Adrenal gland (tissue), 12 donors: Measurements from ENCODE around the gene BCAR3. TPM values are rescaled to one million over a fixed set of nuclear protein-coding genes. Genes with fewer than 3 reads are reported as not detected.
"Not testable (repeated sequence)": the region's sequence is repeated elsewhere in the genome, so short reads cannot be mapped to it uniquely, and the experiment has no call there.

ENCODE experiments used
- DNase-seq, 7 donors: peaks; one replicate each; pipeline ENCODE4 v3.0.0-alpha.2; 2019 to 2020
- H3K27ac ChIP-seq, 5 donors: fragments of 200-600 bp; sonication (generic) in 4 of 5; 1 replicate in 3 of 5; 2 replicates in 2 of 5; pipeline versions ENCODE4 v1.5.1 to v1.8.0; 2016 to 2020; ENCODE audit warnings: mild to moderate bottlenecking in 1 of 5
- H3K27me3 ChIP-seq: fragments of 200-600 bp; 2 replicates; pipeline ENCODE4 v1.8.0; 2021
- H3K36me3 ChIP-seq, 2 donors: fragments of 200-600 bp; replicated peaks in 1 of 2; 1 replicate in 1 of 2; 2 replicates in 1 of 2; pipeline versions ENCODE4 v1.5.1 to v1.8.0; 2018 to 2022
- H3K4me1 ChIP-seq, 2 donors: fragments of 200-600 bp; replicated peaks in 1 of 2; 1 replicate in 1 of 2; 2 replicates in 1 of 2; pipeline versions ENCODE4 v1.5.1 to v1.8.0; 2018 to 2021
- H3K4me3 ChIP-seq, 4 donors: fragments of 200-600 bp; sonication (generic) in 3 of 4; one replicate each; pipeline ENCODE4 v1.5.1; 2016 to 2018
- H3K9me3 ChIP-seq, 3 donors: fragments of 200-600 bp; sonication (generic) in 1 of 3; replicated peaks in 1 of 3; 1 replicate in 2 of 3; 2 replicates in 1 of 3; pipeline versions ENCODE4 v1.5.1 to v1.8.0; 2016 to 2021
- CTCF ChIP-seq, 6 experiments: fragments of 450-650 bp in 4 of 6; fragments of 200-600 bp in 2 of 6; sonication (generic) in 1 of 6; IDR thresholded peaks; 1 replicate in 5 of 6; 2 replicates in 1 of 6; pipeline versions ENCODE4 v1.5.1 to v1.8.0; 2016 to 2021; ENCODE audit warnings: antibody characterized with exemption in 6 of 6, mild to moderate bottlenecking in 2 of 6, moderate library complexity in 1 of 6
- POLR2A ChIP-seq, 2 donors: fragments of 450-650 bp; IDR thresholded peaks; one replicate each; pipeline ENCODE4 v1.6.1; 2017; ENCODE audit warnings: antibody characterized with exemption in 2 of 2, mild to moderate bottlenecking in 2 of 2, moderate library complexity in 1 of 2
- WGBS, 4 donors: extraction: QIAGEN DNeasy Blood & Tissue Kit in 2 of 4; methylation state at CpG; one replicate each; pipeline versions ENCODE4 v1.1.5 to v1.1.7; 2013 to 2017; 5-methylcytosine and 5-hydroxymethylcytosine counted together
- intact Hi-C, 2 donors: fragments of 100-400 bp; cut with DNase I; formaldehyde crosslinking; loops; one replicate each; pipeline versions ENCODE4 v1.14.1 to v1.15.0; 2022 to 2023
- polyA plus RNA-seq, 3 donors: library from polyadenylated mRNA; stranded (reverse); fragments of 200-250 nt in 2 of 3; fragments of 350-450 nt in 1 of 3; fragmentation: Illumina TruSeq in 1 of 3; extraction: RNeasy Lipid Tissue Mini Kit (QIAGEN cat#74804) in 1 of 3; gene quantifications; one replicate each; pipeline ENCODE4 v1.2.3, GENCODE V29; 2013 to 2014
- total RNA-seq, 9 donors: library from RNA; depleted of rRNA in 4 of 9; stranded (reverse); fragments of >200 nt in 4 of 9; fragments of 120-200 nt in 1 of 9; fragmentation: NEBNext Ultra II Directional in 1 of 9; extraction: Animal tissue kit (Norgen Biotek cat#: 25700) in 1 of 9; gene quantifications; one replicate each; pipeline versions ENCODE4 v1.1.0 to v1.2.4, GENCODE V29; 2013 to 2023
- donor health status: healthy with polysubstance abuse.
- donor health status: Bipolar disorder and iron deficiency.
- donor health status: DM: yes; HTN: yes; CAD: no.
- donor health status: DM: no; HTN: no; CAD: no.
- donor health status: DM: no; HTN: no; CAD: no.
- donor health status: DM: yes; HTN: yes; CAD: no.

BCAR3 gene
- total and polyA plus RNA-seq, 12 donors, result 6.5 to 31.6 (median 23.9) TPM

GRCh38 chr1:93651695-93652094, 29.9 kb downstream of the BCAR3 start:
- DNase-seq, result no peak
- Histone ChIP-seq H3K4me1 (peaks cover 0 to 4% of the 10 kb centered on the region in 2 donors), H3K36me3 (no peaks in the 10 kb centered on the region), H3K9me3 (no peaks in the 10 kb centered on the region), H3K4me3 (no peak overlapping the region), H3K27ac (no peak overlapping the region), H3K27me3 (no peaks in the 10 kb centered on the region)
- intact Hi-C loops, result no loop called here
- TF ChIP-seq POLR2A (IDR thresholded peaks at IDR 0.05), result no peak
- no peak for TF ChIP-seq CTCF (IDR thresholded peaks at IDR 0.05)
- 88 to 97% (median 95%) methylated on average over 6 to 8 of the region's 8 CpGs for WGBS, 4 donors

GRCh38 chr1:93650159-93650558, 31.5 kb downstream of the BCAR3 start:
- H3K9me3 ChIP-seq, H3K4me1 ChIP-seq, H3K36me3 ChIP-seq, H3K27ac ChIP-seq, H3K27me3 ChIP-seq, DNase-seq, intact Hi-C loops, H3K4me3 ChIP-seq: not testable (repeated sequence)
- WGBS, 4 donors, result 94 to 98% (median 95%) methylated on average over 5 of the region's 5 CpGs

- DNase-seq, result no peak
- Histone ChIP-seq H3K27me3 (no peaks in the 10 kb centered on the region), H3K4me1 (no peaks in the 10 kb centered on the region), H3K36me3 (no peaks in the 10 kb centered on the region), H3K9me3 (no peaks in the 10 kb centered on the region), H3K4me3 (no peak overlapping the region), H3K27ac (no peak overlapping the region)
- TF ChIP-seq CTCF (IDR thresholded peaks at IDR 0.05) (no peak), POLR2A (IDR thresholded peaks at IDR 0.05) (no peak)
- intact Hi-C loops, result no loop called here
These were observed 32.4 kb downstream of the BCAR3 start for GRCh38 chr1:93649231-93649630.

GRCh38 chr1:93648656-93649055, 33.0 kb downstream of the BCAR3 start:
- H3K27me3 ChIP-seq, result no peaks in the 10 kb centered on the region
- no peak for DNase-seq
- intact Hi-C loops, result no loop called here
- H3K9me3 ChIP-seq, result no peaks in the 10 kb centered on the region
- H3K27ac ChIP-seq, result no peak overlapping the region
- H3K4me1 ChIP-seq, result no peaks in the 10 kb centered on the region
- no peaks in the 10 kb centered on the region for H3K36me3 ChIP-seq
- WGBS, 4 donors, result 95 to 100% (median 97%) methylated on average over 2 of the region's 2 CpGs
- H3K4me3 ChIP-seq, result no peak overlapping the region
- TF ChIP-seq POLR2A (IDR thresholded peaks at IDR 0.05) (no peak), CTCF (IDR thresholded peaks at IDR 0.05) (no peak)

- H3K36me3 ChIP-seq, result peaks cover 0 to 10% of the 10 kb centered on the region in 2 donors
- WGBS, 4 donors, result 72 to 84% (median 79%) methylated on average over 5 of the region's 5 CpGs
- H3K27me3 ChIP-seq, result no peaks in the 10 kb centered on the region
- H3K4me3 ChIP-seq, result no peak overlapping the region
- no peaks in the 10 kb centered on the region for H3K4me1 ChIP-seq
- H3K27ac ChIP-seq, result no peak overlapping the region
- no peaks in the 10 kb centered on the region for H3K9me3 ChIP-seq
- no peak for DNase-seq
- TF ChIP-seq CTCF (IDR thresholded peaks at IDR 0.05), result no peak
- intact Hi-C loops, result no loop called here
These were observed 40.1 kb downstream of the BCAR3 start for GRCh38 chr1:93641527-93641926.
